ENCODE results near the gene ASXL2. TPM values are rescaled to one million over a fixed set of nuclear protein-coding genes. Genes with fewer than 3 reads are reported as not detected.

The ASXL2 gene
- total RNA-seq, 1 experiment from 2014 or later, result 35.7 TPM

GRCh38 chr2:25905126-25905525, 26.8 kb upstream of the ASXL2 start:
- CTCF ChIA-PET, result no interaction called here
- no peaks in the 10 kb centered on the region for H3K4me1 ChIP-seq
- DNase-seq, result no peak
- H3K4me3 ChIP-seq (ENCODE audit: low read depth, low read length), result no peak overlapping the region
- no peaks in the 10 kb centered on the region for H3K36me3 ChIP-seq (ENCODE audit: control insufficient read depth, insufficient read depth, low read length)
- H3K27me3 ChIP-seq (replicated peaks; ENCODE audit: control insufficient read depth, insufficient read depth, low read length), result no peaks in the 10 kb centered on the region; the same call in 1 of the 2 replicates
- Mint-ChIP-seq H3K27me3 (ENCODE audit: insufficient read depth, unreplicated experiment) (no peaks in the 10 kb centered on the region), H3K9me3 (ENCODE audit: unreplicated experiment) (no peaks in the 10 kb centered on the region), H3K27ac (ENCODE audit: unreplicated experiment) (no peak overlapping the region), H3K4me1 (ENCODE audit: low read depth, unreplicated experiment) (no peaks in the 10 kb centered on the region), H3K4me3 (ENCODE audit: unreplicated experiment) (no peak overlapping the region), H3K36me3 (ENCODE audit: insufficient read depth, unreplicated experiment) (no peaks in the 10 kb centered on the region)
- TF ChIP-seq CTCF (IDR thresholded peaks at IDR 0.05; ENCODE audit: insufficient read depth in 1 of 2, low read depth in 1 of 2, low read length in 1 of 2, severe bottlenecking in 1 of 2, unreplicated experiment in 1 of 2), result no peak
- no TSS peak for BruUV-seq (replicated peaks)
- POLR2A ChIA-PET, result no interaction called here
- H3K9me3 ChIP-seq, result no peaks in the 10 kb centered on the region
- intact Hi-C loops (cut with micrococcal nuclease; ENCODE audit: unreplicated experiment), result no loop called here

GRCh38 chr2:25903216-25903776, 25.0 kb upstream of the ASXL2 start:
- no peaks in the 10 kb centered on the region for H3K9me3 ChIP-seq
- Mint-ChIP-seq H3K9me3 (ENCODE audit: unreplicated experiment) (no peaks in the 10 kb centered on the region), H3K4me1 (ENCODE audit: low read depth, unreplicated experiment) (no peaks in the 10 kb centered on the region), H3K27me3 (ENCODE audit: insufficient read depth, unreplicated experiment) (no peaks in the 10 kb centered on the region), H3K27ac (ENCODE audit: unreplicated experiment) (no peak overlapping the region), H3K36me3 (ENCODE audit: insufficient read depth, unreplicated experiment) (no peaks in the 10 kb centered on the region), H3K4me3 (ENCODE audit: unreplicated experiment) (no peak overlapping the region)
- no peaks in the 10 kb centered on the region for H3K36me3 ChIP-seq (ENCODE audit: control insufficient read depth, insufficient read depth, low read length)
- DNase-seq, result no peak
- ChIA-PET CTCF (no interaction called here), POLR2A (no interaction called here)
- no TSS peak for BruUV-seq (replicated peaks)
- no peaks in the 10 kb centered on the region; the same call in 1 of the 2 replicates for H3K27me3 ChIP-seq (replicated peaks; ENCODE audit: control insufficient read depth, insufficient read depth, low read length)
- H3K4me1 ChIP-seq, result no peaks in the 10 kb centered on the region
- intact Hi-C loops (cut with micrococcal nuclease; ENCODE audit: unreplicated experiment), result no loop called here
- TF ChIP-seq CTCF (IDR thresholded peaks at IDR 0.05; ENCODE audit: insufficient read depth in 1 of 2, low read depth in 1 of 2, low read length in 1 of 2, severe bottlenecking in 1 of 2, unreplicated experiment in 1 of 2), result no peak
- no peak overlapping the region for H3K4me3 ChIP-seq (ENCODE audit: low read depth, low read length)

GRCh38 chr2:25899404-25899970, 21.2 kb upstream of the ASXL2 start:
- Histone ChIP-seq H3K27me3 (replicated peaks; ENCODE audit: control insufficient read depth, insufficient read depth, low read length) (no peaks in the 10 kb centered on the region), H3K4me3 (ENCODE audit: low read depth, low read length) (no peak overlapping the region), H3K9me3 (no peaks in the 10 kb centered on the region), H3K36me3 (ENCODE audit: control insufficient read depth, insufficient read depth, low read length) (no peaks in the 10 kb centered on the region), H3K4me1 (no peaks in the 10 kb centered on the region)
- no peak overlapping the region for H3K4me3 Mint-ChIP-seq (ENCODE audit: unreplicated experiment)
- no peaks in the 10 kb centered on the region for H3K9me3 Mint-ChIP-seq (ENCODE audit: unreplicated experiment)
- no peaks in the 10 kb centered on the region for H3K27me3 Mint-ChIP-seq (ENCODE audit: insufficient read depth, unreplicated experiment)
- intact Hi-C loops (cut with micrococcal nuclease; ENCODE audit: unreplicated experiment), result no loop called here
- no peak for DNase-seq
- POLR2A ChIA-PET, result no interaction called here
- no peaks in the 10 kb centered on the region for H3K36me3 Mint-ChIP-seq (ENCODE audit: insufficient read depth, unreplicated experiment)
- no peak for TF ChIP-seq CTCF (IDR thresholded peaks at IDR 0.05; ENCODE audit: insufficient read depth in 1 of 2, low read depth in 1 of 2, low read length in 1 of 2, severe bottlenecking in 1 of 2, unreplicated experiment in 1 of 2)
- peaks cover 9% of the 10 kb centered on the region for H3K4me1 Mint-ChIP-seq (ENCODE audit: low read depth, unreplicated experiment)
- BruUV-seq (replicated peaks), result no TSS peak
- no peak overlapping the region for H3K27ac Mint-ChIP-seq (ENCODE audit: unreplicated experiment)
- CTCF ChIA-PET, result no interaction called here
